Hepatocyte (in vitro differentiated cells): ENCODE data around the gene GRK4. TPM values are rescaled to one million over a fixed set of nuclear protein-coding genes. Genes with fewer than 3 reads are reported as not detected.

Experiments used
- DNase-seq: peaks from one replicate; pipeline ENCODE4 v3.0.0-alpha.2; 2016; ENCODE audit warnings: low spot score
- H2AFZ ChIP-seq: fragments of 200-600 bp; sonication (generic); 2 replicates; pipeline ENCODE4 v1.6.0; 2016; ENCODE audit warnings: antibody characterized with exemption, mild to moderate bottlenecking
- H3K27ac ChIP-seq: fragments of 200-600 bp; sonication (generic); 2 replicates; pipeline ENCODE4 v1.5.1; 2016; ENCODE audit warnings: mild to moderate bottlenecking
- H3K27me3 ChIP-seq: fragments of 200-600 bp; sonication (generic); 2 replicates; pipeline ENCODE4 v1.6.1; 2016
- H3K36me3 ChIP-seq: fragments of 200-600 bp; sonication (generic); replicated peaks from 2 replicates; pipeline ENCODE4 v1.5.1; 2016; ENCODE audit warnings: low read depth; ENCODE audit not compliant: insufficient read depth
- H3K4me1 ChIP-seq: fragments of 200-600 bp; sonication (generic); 2 replicates; pipeline ENCODE4 v1.5.1; 2016; ENCODE audit warnings: mild to moderate bottlenecking, moderate library complexity; ENCODE audit not compliant: insufficient read depth
- H3K4me2 ChIP-seq: fragments of 200-600 bp; sonication (generic); 2 replicates; pipeline ENCODE4 v1.6.0; 2016
- H3K4me3 ChIP-seq: fragments of 200-600 bp; sonication (generic); 2 replicates; pipeline ENCODE4 v1.5.1; 2016; ENCODE audit warnings: mild to moderate bottlenecking
- H3K79me2 ChIP-seq: fragments of 200-600 bp; sonication (generic); 2 replicates; pipeline ENCODE4 v1.6.0; 2017; ENCODE audit warnings: mild to moderate bottlenecking
- H3K9me2 ChIP-seq: fragments of 200-600 bp; sonication (generic); replicated peaks from 2 replicates; pipeline ENCODE4 v1.6.0; 2017; ENCODE audit warnings: mild to moderate bottlenecking; ENCODE audit not compliant: insufficient read depth
- H3K9me3 ChIP-seq: fragments of 200-600 bp; sonication (generic); 2 replicates; pipeline ENCODE4 v1.5.1; 2016; ENCODE audit warnings: low read depth, mild to moderate bottlenecking
- H4K20me1 ChIP-seq: fragments of 200-600 bp; sonication (generic); 2 replicates; pipeline ENCODE4 v1.6.0; 2016; ENCODE audit warnings: mild to moderate bottlenecking; ENCODE audit not compliant: insufficient read depth, poor library complexity, severe bottlenecking
- CTCF ChIP-seq: fragments of 200-600 bp; sonication (generic); IDR thresholded peaks from 2 replicates; pipeline ENCODE4 v1.5.1; 2016; ENCODE audit warnings: antibody characterized with exemption, mild to moderate bottlenecking; ENCODE audit not compliant: poor library complexity
- EZH2 ChIP-seq: fragments of 200-600 bp; sonication (generic); IDR thresholded peaks from 2 replicates; pipeline ENCODE4 v1.6.1; 2016; ENCODE audit warnings: antibody characterized with exemption, mild to moderate bottlenecking, borderline replicate concordance
- EZH2phosphoT487 ChIP-seq: fragments of 200-600 bp; sonication (generic); IDR thresholded peaks from one replicate; pipeline ENCODE4 v1.6.1; 2018; ENCODE audit warnings: antibody characterized with exemption, mild to moderate bottlenecking, low read depth, moderate library complexity; ENCODE audit not compliant: unreplicated experiment, severe bottlenecking
- WGBS: methylation state at CpG from one replicate; pipeline ENCODE4 v1.1.6; 2016; ENCODE audit warnings: low lambda C conversion rate; ENCODE audit errors: missing lambda C conversion rate; 5-methylcytosine and 5-hydroxymethylcytosine counted together
- polyA plus RNA-seq: library from polyadenylated mRNA; unstranded; fragments of >200 nt; fragmentation: Nextera tagmentation; extraction: Ambion mirVana; gene quantifications from 2 replicates; pipeline ENCODE4 v1.2.1, GENCODE V29; 2016
- total RNA-seq: library from RNA; depleted of rRNA; stranded (reverse); fragments of >200 nt; gene quantifications from 2 replicates; pipeline ENCODE4 v1.2.3, GENCODE V29; 2014

GRK4 gene
- total and polyA plus RNA-seq, 2 experiments from 2014 or later, result 4.9 to 6.1 TPM

- Histone ChIP-seq H3K27me3 (no peaks in the 10 kb centered on the region), H3K79me2 (no peaks in the 10 kb centered on the region), H3K4me3 (no peak overlapping the region), H3K9me2 (no peaks in the 10 kb centered on the region), H2AFZ (no peak overlapping the region), H3K4me2 (no peak overlapping the region), H3K36me3 (no peaks in the 10 kb centered on the region), H3K4me1 (no peaks in the 10 kb centered on the region), H4K20me1 (no peaks in the 10 kb centered on the region), H3K27ac (no peak overlapping the region), H3K9me3 (no peaks in the 10 kb centered on the region)
- TF ChIP-seq CTCF, result no peak
- WGBS, result 95% methylated on average over 21 of the region's 21 CpGs
- no peak for DNase-seq
These were observed 62.5 kb downstream of the GRK4 start for GRCh38 chr4:3025881-3026280.

DNA sequence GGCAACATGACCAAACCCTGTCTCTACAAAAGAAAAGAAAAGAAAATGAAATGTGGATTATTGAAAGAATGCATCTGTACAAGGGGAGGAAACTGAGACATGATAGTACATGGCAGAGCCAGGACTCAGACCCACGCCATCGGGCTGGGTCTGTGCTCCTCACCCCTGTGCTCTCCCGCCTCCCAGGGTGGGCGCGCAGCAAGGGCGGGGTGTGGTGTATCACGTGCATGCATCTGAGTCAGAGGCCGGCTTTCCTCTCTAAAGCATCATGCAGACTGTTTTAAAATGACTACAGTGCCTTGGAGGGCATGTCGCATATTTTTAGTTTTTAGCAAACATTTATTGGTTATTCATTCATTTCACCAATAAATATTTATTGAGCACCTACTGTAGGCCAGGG lies 63.2 kb downstream of the GRK4 start:
- H3K36me3 ChIP-seq, result no peaks in the 10 kb centered on the region
- H3K4me3 ChIP-seq, result no peak overlapping the region
- 94% methylated on average over 9 of the region's 9 CpGs for WGBS
- no peak for TF ChIP-seq EZH2phosphoT487
- TF ChIP-seq EZH2, result no peak
- no peak for TF ChIP-seq CTCF
- H3K4me2 ChIP-seq, result no peak overlapping the region
- H2AFZ ChIP-seq, result no peak overlapping the region
- no peaks in the 10 kb centered on the region for H3K9me3 ChIP-seq
- H3K9me2 ChIP-seq, result no peaks in the 10 kb centered on the region
- H3K27ac ChIP-seq, result no peak overlapping the region
- H4K20me1 ChIP-seq, result no peaks in the 10 kb centered on the region
- H3K4me1 ChIP-seq, result no peaks in the 10 kb centered on the region
- H3K79me2 ChIP-seq, result no peaks in the 10 kb centered on the region
- DNase-seq, result no peak
- no peaks in the 10 kb centered on the region for H3K27me3 ChIP-seq

DNA sequence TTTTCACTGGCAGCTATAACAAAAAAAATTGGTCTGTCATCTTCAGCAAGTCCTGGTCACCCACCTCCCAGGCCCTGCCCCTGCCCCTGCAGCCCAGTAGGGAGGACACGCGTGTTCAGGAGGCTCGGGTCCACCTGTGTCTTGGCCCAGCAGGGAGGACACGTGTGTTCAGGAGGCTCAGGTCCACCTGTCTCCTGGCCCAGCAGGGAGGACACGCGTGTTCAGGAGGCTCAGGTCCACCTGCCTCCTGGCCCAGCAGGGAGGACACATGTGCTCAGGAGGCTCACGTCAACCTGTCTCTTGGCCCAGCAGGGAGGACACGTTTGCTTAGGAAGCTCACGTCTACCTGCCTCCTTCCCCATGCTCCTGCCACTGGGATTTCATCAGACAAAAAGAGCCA lies 66.1 kb downstream of the GRK4 start:
- WGBS, result 93% methylated on average over 9 of the region's 9 CpGs

More for the DNA sequence above, 66.1 kb downstream of the GRK4 start:
- H3K27me3 ChIP-seq, result no peaks in the 10 kb centered on the region
- H3K4me2 ChIP-seq, result no peak overlapping the region
- no peaks in the 10 kb centered on the region for H3K4me1 ChIP-seq
- TF ChIP-seq CTCF (no peak), EZH2 (no peak), EZH2phosphoT487 (no peak)
- no peak overlapping the region for H2AFZ ChIP-seq
- H3K79me2 ChIP-seq, result no peaks in the 10 kb centered on the region
- H3K27ac ChIP-seq, result no peak overlapping the region
- H4K20me1 ChIP-seq, result no peaks in the 10 kb centered on the region
- no peaks in the 10 kb centered on the region for H3K9me2 ChIP-seq
- no peaks in the 10 kb centered on the region for H3K9me3 ChIP-seq
- H3K36me3 ChIP-seq, result no peaks in the 10 kb centered on the region
- no peak overlapping the region for H3K4me3 ChIP-seq
- no peak for DNase-seq
